ENCODE results near the gene PLCB4.

PLCB4 gene

GRCh38 chr20:9411833-9412232 lies 342.9 kb downstream of the PLCB4 start:
- no peak for DNase-seq

- no peak for DNase-seq
Observed at GRCh38 chr20:9412309-9412708, 343.4 kb downstream of the PLCB4 start.

- no peak for DNase-seq
Observed at GRCh38 chr20:9413001-9413400, 344.1 kb downstream of the PLCB4 start.

DNA sequence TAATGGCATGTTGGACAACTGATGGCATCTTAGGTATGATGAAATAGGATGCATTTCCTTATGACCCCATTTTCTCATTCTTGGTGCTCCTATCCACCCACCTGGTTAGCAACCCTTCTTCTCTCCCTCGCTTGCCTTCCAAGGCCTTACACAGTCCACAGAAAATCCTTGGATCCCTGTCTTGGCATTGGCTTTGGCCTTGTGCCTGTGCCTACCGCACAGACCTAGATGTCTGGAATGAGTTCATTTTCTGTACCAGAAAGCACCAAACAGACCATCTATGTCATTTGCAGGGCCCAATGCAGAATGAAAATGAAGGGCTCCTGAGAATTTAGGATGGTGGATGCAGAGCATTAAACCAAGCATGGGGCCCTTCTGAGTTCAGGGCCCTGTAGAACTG lies 346.5 kb downstream of the PLCB4 start:
- no peak for DNase-seq

DNA sequence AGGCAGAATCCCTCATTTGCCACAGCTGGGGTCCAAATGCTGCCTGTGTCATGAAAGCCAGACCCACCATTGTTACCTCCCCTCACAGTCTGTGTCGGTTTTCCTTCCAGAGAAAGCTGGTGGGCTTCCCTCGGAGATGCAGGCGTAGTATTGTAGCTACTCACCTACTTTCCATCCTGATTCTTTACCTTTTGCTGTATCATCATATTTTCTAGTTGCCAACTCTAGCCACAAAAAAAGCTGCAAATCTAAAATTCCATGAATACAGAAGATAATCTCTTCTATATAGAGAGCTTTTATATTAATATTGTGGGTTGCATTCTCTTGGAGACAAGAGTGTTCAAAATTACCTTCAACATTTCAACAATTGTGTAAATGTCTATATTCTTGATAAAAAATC lies 347.5 kb downstream of the PLCB4 start:
- DNase-seq = no peak

DNA sequence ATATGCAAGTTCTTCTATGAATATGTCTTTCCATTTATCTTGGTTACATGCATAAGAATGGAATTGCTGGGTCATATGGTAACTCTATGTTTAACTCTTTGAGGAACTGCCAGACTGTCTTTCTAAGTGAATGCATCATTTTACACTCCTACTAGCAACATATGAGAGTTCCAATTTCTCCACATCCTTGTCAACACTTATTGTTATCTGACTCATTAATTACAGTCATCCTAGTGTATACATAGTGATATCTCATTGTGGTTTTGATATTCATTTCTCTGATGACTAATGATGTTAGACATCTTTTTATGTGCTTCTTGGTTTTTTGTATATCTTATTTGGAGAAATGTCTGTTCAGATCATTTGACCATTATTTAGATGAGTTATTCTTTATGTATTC lies 348.8 kb downstream of the PLCB4 start:
- no peak for DNase-seq

GRCh38 chr20:9422321-9423057 lies 353.6 kb downstream of the PLCB4 start:
- peak; percentile 6 for DNase-seq

- DNase-seq = no peak
Observed at GRCh38 chr20:9424551-9424950, 355.7 kb downstream of the PLCB4 start.

- DNase-seq = no peak
Observed at GRCh38 chr20:9427430-9428291, 358.8 kb downstream of the PLCB4 start.

- DNase-seq = no peak
Observed at GRCh38 chr20:9428292-9428607, 359.4 kb downstream of the PLCB4 start.

DNA sequence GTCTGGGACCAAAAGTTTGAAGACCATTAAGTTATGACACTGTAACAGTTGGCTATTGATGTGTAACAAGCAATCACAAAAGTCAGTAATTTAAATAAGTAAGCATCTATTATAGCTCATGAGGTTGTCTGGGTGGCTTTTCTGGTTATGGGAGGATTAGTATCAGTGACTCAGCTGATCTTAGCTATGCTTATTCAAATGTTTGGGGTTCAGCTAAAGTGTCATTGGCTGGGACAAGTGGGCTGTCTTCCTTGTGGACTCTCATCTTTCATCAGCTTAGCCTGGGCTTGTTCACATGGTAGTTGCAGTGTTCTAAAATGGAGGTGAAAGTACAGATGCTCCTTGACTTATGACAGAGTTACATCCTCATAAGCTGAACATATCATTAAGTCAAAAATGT lies 370.9 kb downstream of the PLCB4 start:
- DNase-seq = no peak

DNA sequence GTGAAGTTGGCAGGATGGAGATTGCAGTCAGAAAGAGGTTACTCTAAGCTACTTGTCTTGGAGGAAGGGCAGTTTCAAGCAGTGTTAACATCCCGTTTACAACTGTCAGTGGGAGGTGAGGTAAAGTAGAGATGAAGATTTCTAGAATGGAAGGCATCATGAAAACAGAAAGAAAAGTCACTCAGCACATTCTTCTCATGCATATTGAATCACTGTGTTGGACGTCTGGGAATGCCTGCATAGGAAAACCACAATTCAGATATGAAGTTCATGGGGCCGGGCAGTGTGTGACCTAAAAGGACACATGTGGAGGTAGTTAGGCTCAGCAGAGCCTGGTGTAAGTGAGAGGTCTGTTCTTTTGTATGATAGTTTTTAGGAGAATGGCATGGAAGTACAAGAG lies 372.0 kb downstream of the PLCB4 start:
- DNase-seq = no peak

GRCh38 chr20:9441948-9442347 lies 373.1 kb downstream of the PLCB4 start:
- DNase-seq = no peak

GRCh38 chr20:9442858-9443257 lies 374.0 kb downstream of the PLCB4 start:
- peak; percentile 53 for DNase-seq

GRCh38 chr20:9444921-9445320 lies 376.0 kb downstream of the PLCB4 start:
- DNase-seq = no peak

GRCh38 chr20:9447182-9447581 lies 378.3 kb downstream of the PLCB4 start:
- no peak for DNase-seq

GRCh38 chr20:9453201-9453600 lies 384.3 kb downstream of the PLCB4 start:
- DNase-seq = no peak

- DNase-seq = no peak
Observed at GRCh38 chr20:9454791-9455190, 385.9 kb downstream of the PLCB4 start.

GRCh38 chr20:9457136-9457535 lies 388.2 kb downstream of the PLCB4 start:
- no peak for DNase-seq

- DNase-seq = peak; percentile 7
Observed at GRCh38 chr20:9458138-9458796, 389.4 kb downstream of the PLCB4 start.

DNA sequence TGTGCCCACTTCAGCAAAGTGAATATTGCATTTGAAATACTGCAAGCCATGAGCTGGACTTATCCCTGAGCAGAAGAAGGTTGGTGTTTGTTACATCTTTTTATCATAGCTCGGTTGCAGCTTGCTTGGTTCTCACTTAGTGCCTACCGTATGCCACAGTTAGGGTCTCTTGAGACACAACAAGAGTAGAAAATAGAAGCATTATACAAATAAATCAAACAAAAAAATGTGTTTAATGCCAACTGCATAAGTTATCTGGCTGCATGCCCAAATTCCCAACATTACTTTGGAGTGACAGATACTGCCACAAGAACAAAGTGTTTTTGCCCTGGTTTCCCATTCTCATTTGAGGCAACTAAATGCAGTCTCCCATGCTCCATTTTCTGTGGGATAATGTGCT lies 391.6 kb downstream of the PLCB4 start:
- DNase-seq = peak; percentile 3

GRCh38 chr20:9467995-9468394 lies 399.1 kb downstream of the PLCB4 start:
- no peak for DNase-seq

DNA sequence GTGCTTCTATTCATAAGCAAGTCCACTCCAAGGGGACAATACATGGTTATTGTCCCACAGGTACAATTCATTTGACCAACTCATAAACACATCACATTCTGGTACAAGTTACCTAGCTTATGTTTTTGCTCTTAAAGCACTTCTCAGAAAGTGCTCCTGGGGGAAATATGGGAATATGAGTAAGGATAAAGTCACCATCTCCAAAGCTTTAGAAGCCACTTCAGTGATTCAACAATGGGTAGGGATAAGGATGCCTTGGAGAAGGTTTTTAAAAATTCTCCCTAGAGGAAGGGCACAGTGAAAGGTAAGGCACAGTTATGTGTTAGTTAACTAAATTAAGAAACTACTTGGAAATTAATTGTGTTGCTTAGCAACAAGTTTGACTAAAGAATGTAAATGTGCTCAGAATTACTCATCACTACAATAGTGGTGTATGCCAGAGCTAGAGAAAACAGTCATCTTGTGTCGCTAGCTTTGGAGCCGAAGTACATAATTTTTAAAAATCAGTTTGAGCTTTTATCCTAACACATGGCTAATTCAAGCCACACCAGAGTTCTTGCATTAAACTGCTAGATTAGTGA lies 406.0 kb downstream of the PLCB4 start:
- DNase-seq = no peak

GRCh38 chr20:9475456-9475855 lies 406.6 kb downstream of the PLCB4 start:
- DNase-seq = no peak

All from NCI-H1105 treated with DMSO at 0.1 percent for 48 hours (cell line).